Measurements from ENCODE around the gene MIP.
"Not testable (repeated sequence)": the region's sequence is repeated elsewhere in the genome, so short reads cannot be mapped to it uniquely, and the experiment has no call there.

MIP gene

GRCh38 chr12:56461235-56462159 lies 7.0 kb upstream of the MIP start:
- DNase-seq (ENCODE audit: low read depth), result no peak
- no peak for TF ChIP-seq CTCF (IDR thresholded peaks at IDR 0.05; ENCODE audit: control insufficient read depth, insufficient read depth, low read depth, low read length, missing control alignments)
- no peak overlapping the region for H3K4me3 ChIP-seq (ENCODE audit: control insufficient read depth, low read depth, low read length)

GRCh38 chr12:56457817-56458216 lies 3.4 kb upstream of the MIP start:
- H3K4me3 ChIP-seq (ENCODE audit: control insufficient read depth, low read depth, low read length), result no peak overlapping the region
- DNase-seq (ENCODE audit: low read depth), result no peak
- TF ChIP-seq CTCF (IDR thresholded peaks at IDR 0.05; ENCODE audit: control insufficient read depth, insufficient read depth, low read depth, low read length, missing control alignments), result no peak

DNA sequence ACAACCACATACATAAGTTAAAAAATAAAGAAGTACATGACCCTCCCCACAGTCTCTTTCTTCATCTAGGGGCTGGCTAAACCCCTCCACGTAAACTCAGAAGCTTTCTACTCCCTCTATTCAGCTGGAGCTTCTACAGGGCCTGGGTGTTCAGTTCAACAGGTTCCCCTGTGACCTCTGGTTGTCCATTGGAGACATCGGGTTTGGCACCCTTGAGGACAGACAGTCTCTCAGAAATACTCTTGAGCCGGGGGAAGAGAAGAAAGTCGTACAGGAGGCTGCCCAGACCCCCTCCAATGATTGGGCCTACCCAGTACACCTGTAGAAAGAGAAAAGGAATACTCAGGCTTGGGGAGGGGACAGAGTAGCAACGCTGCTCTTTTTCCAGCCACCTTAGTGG lies 3.3 kb downstream of the MIP start:
- no peak for TF ChIP-seq CTCF (IDR thresholded peaks at IDR 0.05; ENCODE audit: control insufficient read depth, insufficient read depth, low read depth, low read length, missing control alignments)
- no peak for DNase-seq (ENCODE audit: low read depth)

DNA sequence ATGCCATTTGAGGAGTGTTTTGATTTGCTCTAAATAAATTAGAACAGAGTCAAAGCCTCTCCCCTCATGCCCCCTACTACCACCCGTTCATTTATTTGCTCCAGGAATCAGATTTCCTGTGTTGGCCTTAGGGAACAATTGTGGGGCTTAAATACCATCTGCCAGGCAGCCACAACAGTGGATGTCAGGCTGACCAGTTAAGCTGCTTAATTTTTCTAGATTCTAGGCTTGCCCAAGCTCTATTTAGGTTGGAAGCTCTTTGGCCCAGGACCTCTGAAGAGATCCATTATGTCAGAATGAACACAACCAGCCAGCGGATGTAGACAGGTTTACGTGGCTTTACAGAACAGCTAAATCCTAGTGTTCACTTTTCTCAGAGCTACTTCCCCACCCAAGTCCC lies 4.2 kb downstream of the MIP start:
- no peak for TF ChIP-seq CTCF (IDR thresholded peaks at IDR 0.05; ENCODE audit: control insufficient read depth, insufficient read depth, low read depth, low read length, missing control alignments)
- H3K4me3 ChIP-seq (ENCODE audit: control insufficient read depth, low read depth, low read length), result no peak overlapping the region
- no peak for DNase-seq (ENCODE audit: low read depth)

More for the DNA sequence above, 3.3 kb downstream of the MIP start:
- H3K4me3 ChIP-seq (ENCODE audit: control insufficient read depth, low read depth, low read length), result no peak overlapping the region

- no peak for TF ChIP-seq CTCF (IDR thresholded peaks at IDR 0.05; ENCODE audit: control insufficient read depth, insufficient read depth, low read depth, low read length, missing control alignments)
- H3K4me3 ChIP-seq (ENCODE audit: control insufficient read depth, low read depth, low read length), result peak overlapping the region; percentile 89
- DNase-seq (ENCODE audit: low read depth), result no peak
Observed at GRCh38 chr12:56449622-56449984, 4.9 kb downstream of the MIP start.

DNA sequence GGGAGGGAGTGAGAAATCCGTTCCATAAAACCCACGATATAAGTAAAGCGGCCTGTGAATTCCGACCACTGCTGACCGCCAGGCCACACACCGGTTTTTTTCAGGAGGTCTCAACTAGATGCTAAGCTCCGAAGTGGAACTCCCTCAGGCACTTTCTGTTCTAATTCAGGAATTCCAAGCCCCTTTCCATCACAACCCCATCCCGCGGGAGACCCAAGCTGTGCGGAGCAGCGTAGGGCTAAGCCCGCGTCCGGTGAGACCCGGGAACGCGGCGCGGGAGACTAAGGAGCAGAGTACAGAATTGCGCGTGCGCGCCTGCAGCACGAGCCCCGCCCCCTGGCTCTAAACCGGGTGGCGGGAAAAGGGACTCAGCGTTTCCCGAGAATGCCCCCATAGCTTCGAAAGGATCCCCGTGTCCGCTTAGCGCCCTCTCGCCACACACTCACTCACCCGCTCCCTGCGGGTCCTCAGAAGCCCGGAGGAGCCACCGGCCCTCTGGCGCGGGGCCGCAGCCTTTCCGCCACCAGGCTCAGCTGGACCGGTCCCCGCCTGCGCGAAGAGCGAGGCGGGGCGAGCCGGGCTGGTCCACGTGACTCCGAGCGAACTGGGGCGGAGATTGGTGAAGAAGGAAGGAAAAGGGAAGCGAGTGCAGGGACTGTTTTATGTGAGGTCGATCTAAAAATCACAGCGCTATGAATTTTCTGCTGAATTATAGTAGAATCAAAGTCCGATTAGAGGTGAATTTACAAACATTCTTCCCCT lies 5.4 kb downstream of the MIP start, which contains the start of gene TIMELESS:
TIMELESS (minus strand) TSS at position 567 of the 762 bp plus-strand sequence. CDS start 15,256 bp downstream, outside the sequence.
- no peak for TF ChIP-seq CTCF (IDR thresholded peaks at IDR 0.05; ENCODE audit: control insufficient read depth, insufficient read depth, low read depth, low read length, missing control alignments)
- no peak for DNase-seq (ENCODE audit: low read depth)
- H3K4me3 ChIP-seq (ENCODE audit: control insufficient read depth, low read depth, low read length), result peak within 1 kb of the TSS; percentile 89

DNA sequence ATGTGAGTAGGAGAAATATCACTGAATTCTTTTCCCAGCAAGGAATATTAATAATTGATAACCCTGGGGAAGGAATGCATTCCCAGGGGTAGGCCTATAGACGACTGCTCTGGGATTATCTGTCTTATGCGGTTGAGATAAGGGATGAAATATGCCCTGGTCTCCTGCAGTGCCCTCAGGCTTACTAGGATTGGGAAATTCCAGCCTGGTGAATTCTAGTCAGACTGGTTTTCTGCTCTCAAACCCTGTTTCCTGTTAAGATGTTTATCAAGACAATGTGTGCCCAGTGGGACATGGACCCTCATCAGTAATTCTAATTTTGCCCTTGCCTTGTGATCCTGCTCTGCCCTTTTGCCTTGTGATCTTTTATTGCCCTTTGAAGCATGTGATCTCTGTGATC lies 11.2 kb downstream of the MIP start:
- H3K4me3 ChIP-seq (ENCODE audit: control insufficient read depth, low read depth, low read length), result not testable (repeated sequence)

More for the DNA sequence above, 11.2 kb downstream of the MIP start:
- DNase-seq (ENCODE audit: low read depth), result not testable (repeated sequence)

Measured in AG09309 (cell line).